Endothelial cell of umbilical vein (primary cell): ENCODE measurements around the gene UBQLN2. TPM values are rescaled to one million over a fixed set of nuclear protein-coding genes. Genes with fewer than 3 reads are reported as not detected.

Experiments
- BruUV-seq: library from RNA; stranded (reverse); fragments of 400-500 nt; replicated peaks from 2 replicates; lab custom pipeline; 2021; lab: Mats Ljungman, UMichigan
- CTCF ChIA-PET: fragments of 300-600, 350-600 bp; sonication (Branson Sonifier 250); formaldehyde crosslinking; loops from one replicate; lab custom pipeline; 2021; ENCODE audit warnings: antibody characterized with exemption, inconsistent platforms; lab: Charles Lee
- POLR2A ChIA-PET: fragments of 300-600, 350-600 bp; sonication (Branson Sonifier 250); formaldehyde crosslinking; loops from one replicate; lab custom pipeline; 2021; ENCODE audit warnings: antibody characterized with exemption, inconsistent platforms; lab: Charles Lee
- DNase-seq: peaks from one replicate; pipeline ENCODE4 v3.0.0-alpha.2; 2011; ENCODE audit warnings: low read depth, low spot score
- FAIRE-seq: peaks from 2 replicates; lab custom pipeline; 2011; peaks lifted over from hg19 to GRCh38; lab: Jason Lieb, UNC
- H2AFZ ChIP-seq: 2 replicates; pipeline ENCODE4 v1.6.0; 2012; ENCODE audit warnings: low read depth, low read length, control low read depth, inconsistent platforms
- H3K27ac ChIP-seq: 2 replicates; pipeline ENCODE4 v1.5.1; 2011; ENCODE audit warnings: low read depth, mild to moderate bottlenecking, control low read depth, low read length, moderate library complexity; ENCODE audit not compliant: insufficient read depth
- H3K27me3 ChIP-seq, 2 experiments: 2 replicates each; pipeline versions ENCODE4 v1.6.0 to v1.6.1; 2011; ENCODE audit warnings: low read length in 2 of 2, mixed read lengths in 1 of 2; ENCODE audit not compliant: control insufficient read depth in 2 of 2, insufficient read depth in 2 of 2
- H3K36me3 ChIP-seq, 2 experiments: 2 replicates in 1 of 2; 3 replicates in 1 of 2; pipeline ENCODE4 v1.5.1; 2011; ENCODE audit warnings: low read length in 2 of 2, mild to moderate bottlenecking in 1 of 2, moderate library complexity in 1 of 2; ENCODE audit not compliant: control insufficient read depth in 2 of 2, insufficient read depth in 2 of 2; ENCODE audit errors: extremely low read depth in 1 of 2
- H3K4me1 ChIP-seq: 3 replicates; pipeline ENCODE4 v1.5.1; 2011; ENCODE audit warnings: mild to moderate bottlenecking, low read length; ENCODE audit not compliant: control insufficient read depth, insufficient read depth; ENCODE audit errors: extremely low read depth
- H3K4me2 ChIP-seq: 2 replicates; pipeline ENCODE4 v1.6.1; 2011; ENCODE audit warnings: low read length, control low read depth, mixed read lengths; ENCODE audit not compliant: insufficient read depth
- H3K4me3 ChIP-seq, 3 experiments: fragments of 200-600 bp in 1 of 3; sonication (generic), shearing (Covaris generic) in 1 of 3; replicated peaks in 1 of 3; 2 replicates each; pipeline ENCODE4 v1.5.1; 2011 to 2016; ENCODE audit warnings: control low read depth in 3 of 3, low read length in 3 of 3, mild to moderate bottlenecking in 2 of 3, inconsistent platforms in 1 of 3, low read depth in 1 of 3, moderate library complexity in 1 of 3; ENCODE audit not compliant: insufficient read depth in 1 of 3
- H3K79me2 ChIP-seq: 2 replicates; pipeline ENCODE4 v1.6.0; 2012; ENCODE audit warnings: low read length, inconsistent platforms; ENCODE audit not compliant: control insufficient read depth, insufficient read depth
- H3K9ac ChIP-seq: replicated peaks from 2 replicates; pipeline ENCODE3; 2011; ENCODE audit warnings: low read length, control low read depth; ENCODE audit not compliant: insufficient read depth; ENCODE audit errors: extremely low read depth
- H3K9me1 ChIP-seq: replicated peaks from 3 replicates; pipeline ENCODE4 v1.6.0; 2011; ENCODE audit warnings: mild to moderate bottlenecking, low read length; ENCODE audit not compliant: control insufficient read depth, insufficient read depth; ENCODE audit errors: extremely low read depth
- H3K9me3 ChIP-seq: replicated peaks from 2 replicates; pipeline ENCODE4 v1.5.1; 2012; ENCODE audit warnings: low read length, inconsistent platforms; ENCODE audit not compliant: control insufficient read depth, insufficient read depth
- H4K20me1 ChIP-seq: replicated peaks from 2 replicates; pipeline ENCODE3; 2011; ENCODE audit warnings: mild to moderate bottlenecking, low read length; ENCODE audit not compliant: control insufficient read depth, insufficient read depth; ENCODE audit errors: extremely low read depth
- EZH2 ChIP-seq: IDR thresholded peaks from 2 replicates; pipeline ENCODE4 v1.6.1; 2012; ENCODE audit warnings: borderline replicate concordance, low read depth, mild to moderate bottlenecking, moderate library complexity, low read length, inconsistent platforms; ENCODE audit not compliant: severe bottlenecking
- FOS ChIP-seq: IDR thresholded peaks from 2 replicates; pipeline ENCODE4 v1.6.1; 2011; ENCODE audit warnings: mild to moderate bottlenecking, low read length, moderate library complexity, borderline replicate concordance; ENCODE audit not compliant: insufficient read depth
- GATA2 ChIP-seq: IDR thresholded peaks from 2 replicates; pipeline ENCODE4 v1.7.0; 2011; ENCODE audit warnings: low read depth, mild to moderate bottlenecking, moderate library complexity, mixed read lengths, low read length; ENCODE audit not compliant: insufficient read length, insufficient read depth
- JUN ChIP-seq: IDR thresholded peaks from 2 replicates; pipeline ENCODE4 v1.6.1; 2011; ENCODE audit warnings: borderline replicate concordance, low read depth; ENCODE audit not compliant: insufficient read length, insufficient read depth
- MYC ChIP-seq: IDR thresholded peaks from one replicate; pipeline ENCODE4 v1.6.1; 2011; ENCODE audit warnings: mild to moderate bottlenecking, low read depth, low read length
- POLR2A ChIP-seq: IDR thresholded peaks from 2 replicates; pipeline ENCODE4 v1.6.1; 2012; ENCODE audit warnings: low read depth, mild to moderate bottlenecking, control low read depth, low read length
- POLR2AphosphoS5 ChIP-seq: IDR thresholded peaks from 2 replicates; pipeline ENCODE4 v1.6.1; 2012; ENCODE audit warnings: low read depth, mild to moderate bottlenecking, control low read depth, low read length, moderate library complexity; ENCODE audit not compliant: insufficient read depth
- dilution Hi-C: fragments of 300-500 bp; cut with MboI; formaldehyde crosslinking; loops from one replicate; pipeline ENCODE4 v1.15.0; 2019; ENCODE audit warnings: low sequenced_read_pairs; ENCODE audit not compliant: extremely low pct_ligation_motif_present
- intact Hi-C: fragments of 100-400 bp; cut with micrococcal nuclease; formaldehyde crosslinking; loops from one replicate; pipeline ENCODE4 v1.10.0; 2022
- polyA plus RNA-seq, 4 experiments: library from polyadenylated mRNA; depleted of rRNA in 3 of 4; stranded (reverse) in 3 of 4; unstranded in 1 of 4; fragments of >200 nt; gene quantifications; 2 replicates each; pipeline versions ENCODE4 v1.2.1 to v1.2.3, GENCODE V29; 2011 to 2012; ENCODE audit warnings: missing spikeins in 1 of 4
- total RNA-seq: library from RNA; stranded (reverse); gene quantifications from 2 replicates; pipeline ENCODE4 v1.2.3, GENCODE V29; 2021
- TF ChIP-seq, protein P1 (sequence below), 2 donors: IDR thresholded peaks; 1 replicate in 1 of 2; 2 replicates in 1 of 2; pipeline ENCODE4 v1.5.1; 2011; ENCODE audit warnings: low read length in 2 of 2, mild to moderate bottlenecking in 2 of 2, moderate library complexity in 2 of 2, control low read depth in 1 of 2, inconsistent platforms in 1 of 2, low read depth in 1 of 2; ENCODE audit not compliant: insufficient read depth in 1 of 2; ENCODE audit errors: extremely low read depth in 1 of 2
- TF ChIP-seq, protein P2 (sequence below): IDR thresholded peaks from 2 replicates; pipeline ENCODE4 v1.6.1; 2011; ENCODE audit not compliant: insufficient read depth, insufficient read length

Gene UBQLN2
- total and polyA plus RNA-seq, 2 donors (not counting 3 experiments of a cell fraction or from before 2014, with no cell fraction given) = 17.1 to 25.3 TPM

GRCh38 chrX:56557376-56557929, 6.0 kb upstream of the UBQLN2 start:
- no peaks in the 10 kb centered on the region for H3K79me2 ChIP-seq
- FAIRE-seq = no peak
- H3K4me3 ChIP-seq = no peak overlapping the region
- H3K36me3 ChIP-seq = no peaks in the 10 kb centered on the region
- TF ChIP-seq FOS (no peak), POLR2A (no peak), GATA2 (no peak), EZH2 (no peak), POLR2AphosphoS5 (no peak), JUN (no peak), MYC (no peak)
- TF ChIP-seq, protein P1, sequence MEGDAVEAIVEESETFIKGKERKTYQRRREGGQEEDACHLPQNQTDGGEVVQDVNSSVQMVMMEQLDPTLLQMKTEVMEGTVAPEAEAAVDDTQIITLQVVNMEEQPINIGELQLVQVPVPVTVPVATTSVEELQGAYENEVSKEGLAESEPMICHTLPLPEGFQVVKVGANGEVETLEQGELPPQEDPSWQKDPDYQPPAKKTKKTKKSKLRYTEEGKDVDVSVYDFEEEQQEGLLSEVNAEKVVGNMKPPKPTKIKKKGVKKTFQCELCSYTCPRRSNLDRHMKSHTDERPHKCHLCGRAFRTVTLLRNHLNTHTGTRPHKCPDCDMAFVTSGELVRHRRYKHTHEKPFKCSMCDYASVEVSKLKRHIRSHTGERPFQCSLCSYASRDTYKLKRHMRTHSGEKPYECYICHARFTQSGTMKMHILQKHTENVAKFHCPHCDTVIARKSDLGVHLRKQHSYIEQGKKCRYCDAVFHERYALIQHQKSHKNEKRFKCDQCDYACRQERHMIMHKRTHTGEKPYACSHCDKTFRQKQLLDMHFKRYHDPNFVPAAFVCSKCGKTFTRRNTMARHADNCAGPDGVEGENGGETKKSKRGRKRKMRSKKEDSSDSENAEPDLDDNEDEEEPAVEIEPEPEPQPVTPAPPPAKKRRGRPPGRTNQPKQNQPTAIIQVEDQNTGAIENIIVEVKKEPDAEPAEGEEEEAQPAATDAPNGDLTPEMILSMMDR (IDR thresholded peaks at IDR 0.05; ENCODE audit: extremely low read depth in 1 of 2, insufficient read depth in 1 of 2, low read depth in 1 of 2, low read length in 2 of 2) = no peak
- TF ChIP-seq, protein P2, sequence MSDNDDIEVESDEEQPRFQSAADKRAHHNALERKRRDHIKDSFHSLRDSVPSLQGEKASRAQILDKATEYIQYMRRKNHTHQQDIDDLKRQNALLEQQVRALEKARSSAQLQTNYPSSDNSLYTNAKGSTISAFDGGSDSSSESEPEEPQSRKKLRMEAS = no peak
- H3K27me3 ChIP-seq = no peaks in the 10 kb centered on the region
- no peaks in the 10 kb centered on the region for H3K9me1 ChIP-seq
- dilution Hi-C loops (no loop called here), intact Hi-C loops (no loop called here)
- POLR2A ChIA-PET = no interaction called here
- H3K9me3 ChIP-seq = no peaks in the 10 kb centered on the region
- H3K9ac ChIP-seq = no peak overlapping the region
- no TSS peak for BruUV-seq
- H2AFZ ChIP-seq = no peak overlapping the region
- H3K4me1 ChIP-seq = no peaks in the 10 kb centered on the region
- H4K20me1 ChIP-seq = no peaks in the 10 kb centered on the region
- CTCF ChIA-PET = no interaction called here
- H3K4me2 ChIP-seq = no peak overlapping the region
- no peak for DNase-seq
- H3K27ac ChIP-seq = no peak overlapping the region
